Ovary (tissue), 9 donors: ENCODE measurements around the gene MICAL2. TPM values are rescaled to one million over a fixed set of nuclear protein-coding genes. Genes with fewer than 3 reads are reported as not detected.

Experiments used
- DNase-seq, 5 donors: peaks; one replicate each; pipeline ENCODE4 v3.0.0-alpha.2; 2019 to 2020
- H3K27ac ChIP-seq, 2 donors: fragments of 200-600 bp; one replicate each; pipeline versions ENCODE4 v1.5.1 to v1.8.0; 2019 to 2022
- H3K27me3 ChIP-seq: fragments of 200-600 bp; one replicate; pipeline ENCODE4 v1.8.0; 2022
- H3K36me3 ChIP-seq: fragments of 200-600 bp; sonication (generic); one replicate; pipeline ENCODE4 v1.5.1; 2019
- H3K4me1 ChIP-seq: one replicate; pipeline ENCODE4 v1.8.1; 2013; ENCODE audit warnings: mild to moderate bottlenecking, moderate library complexity; ENCODE audit not compliant: insufficient read depth
- H3K4me3 ChIP-seq: fragments of 200-600 bp; sonication (generic); one replicate; pipeline ENCODE4 v1.5.1; 2017
- H3K9me3 ChIP-seq, 2 donors: fragments of 200-600 bp in 1 of 2; sonication (generic) in 1 of 2; one replicate each; pipeline versions ENCODE4 v1.5.1 to v1.8.1; 2013 to 2019; ENCODE audit warnings: mild to moderate bottlenecking in 1 of 2, moderate library complexity in 1 of 2
- CTCF ChIP-seq, 3 donors: fragments of 450-650 bp in 2 of 3; fragments of 200-600 bp in 1 of 3; IDR thresholded peaks; one replicate each; pipeline versions ENCODE4 v1.5.1 to v1.8.0; 2016 to 2022; ENCODE audit warnings: antibody characterized with exemption in 3 of 3, mild to moderate bottlenecking in 1 of 3
- EP300 ChIP-seq: sonication (generic); formaldehyde crosslinking; IDR thresholded peaks from one replicate; pipeline ENCODE4 v1.6.1; 2017; ENCODE audit warnings: antibody characterized with exemption
- POLR2A ChIP-seq: fragments of 450-650 bp; IDR thresholded peaks from one replicate; pipeline ENCODE4 v1.6.1; 2017; ENCODE audit warnings: antibody characterized with exemption, mild to moderate bottlenecking, moderate library complexity
- WGBS, 3 donors: extraction: QIAGEN DNeasy Blood & Tissue Kit in 1 of 3; methylation state at CpG; one replicate each; pipeline versions ENCODE4 v1.1.5 to v1.1.7; 2013 to 2017; 5-methylcytosine and 5-hydroxymethylcytosine counted together
- intact Hi-C, 4 donors: fragments of 100-400 bp; cut with DNase I; formaldehyde crosslinking; loops; one replicate each; pipeline versions ENCODE4 v1.11.0 to v1.15.1; 2022 to 2023
- polyA plus RNA-seq, 2 donors: library from polyadenylated mRNA; stranded (reverse); fragments of 200-250 nt in 1 of 2; fragments of 350-450 nt in 1 of 2; fragmentation: Illumina TruSeq in 1 of 2; extraction: RNeasy Lipid Tissue Mini Kit (QIAGEN cat#74804) in 1 of 2; gene quantifications; one replicate each; pipeline ENCODE4 v1.2.3, GENCODE V29; 2013 to 2014
- total RNA-seq, 7 donors: library from RNA; depleted of rRNA in 2 of 7; stranded (reverse); fragments of >200 nt in 2 of 7; fragmentation: NEBNext Ultra II Directional in 3 of 7; extraction: Animal tissue kit (Norgen Biotek cat#: 25700) in 3 of 7; gene quantifications; one replicate each; pipeline versions ENCODE4 v1.1.0 to v1.2.4, GENCODE V29; 2016 to 2023
- donor health status: DM: no; HTN: no; CAD: no; lungs with moderate emphysema.
- donor health status: DM: no; HTN: no; CAD: no.
- donor health status: Bipolar disorder and iron deficiency.
- donor health status: DM: yes; HTN: yes; CAD: no.
- donor health status: DM: no; HTN: no; CAD: no.
- donor health status: DM: yes; HTN: yes; CAD: no.

The MICAL2 gene
- total and polyA plus RNA-seq, 9 donors, result 10.7 to 73.6 (median 32.5) TPM

DNA sequence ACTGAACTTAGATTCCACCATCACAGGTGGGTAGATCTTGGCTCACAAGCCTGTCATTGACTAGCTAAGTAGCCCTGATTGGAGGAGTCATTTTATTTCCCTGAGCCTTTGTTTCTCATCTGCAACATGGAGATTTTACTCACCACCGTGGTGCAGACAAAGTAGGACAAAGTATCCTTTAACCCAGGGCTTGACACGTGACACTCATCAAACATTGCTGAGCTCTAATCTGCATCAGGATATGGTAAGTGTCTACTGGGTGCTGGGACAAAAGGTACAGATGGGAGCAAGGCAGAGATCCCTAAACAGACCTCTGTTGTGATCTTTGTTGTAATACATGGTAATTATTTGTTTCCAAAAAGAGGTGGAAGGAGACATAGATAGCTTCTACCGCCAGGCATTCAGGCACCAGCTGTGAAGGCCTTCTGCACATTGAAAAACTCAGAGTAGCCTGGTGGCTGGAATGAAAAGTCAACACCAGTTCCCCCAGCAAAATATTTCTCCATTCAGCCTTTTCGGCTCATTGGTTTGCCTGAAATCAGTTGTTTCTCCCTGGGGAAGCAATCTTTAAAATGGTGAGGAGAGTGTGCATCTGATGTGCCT is 18.3 kb upstream of the MICAL2 start:
- H3K4me3 ChIP-seq, result no peak overlapping the region
- intact Hi-C loops, result no loop called here
- no peak overlapping the region for H3K27ac ChIP-seq
- H3K27me3 ChIP-seq, result no peaks in the 10 kb centered on the region
- TF ChIP-seq CTCF (IDR thresholded peaks at IDR 0.05) (peak in 1 of 3 donors; percentile 6), POLR2A (no peak), EP300 (no peak)
- WGBS, 3 donors, result 38 to 64% (median 52%) methylated on average over 4 of the region's 4 CpGs
- peaks cover 5% of the 10 kb centered on the region for H3K4me1 ChIP-seq
- no peak for DNase-seq
- no peaks in the 10 kb centered on the region for H3K36me3 ChIP-seq
- H3K9me3 ChIP-seq, result no peaks in the 10 kb centered on the region

DNA sequence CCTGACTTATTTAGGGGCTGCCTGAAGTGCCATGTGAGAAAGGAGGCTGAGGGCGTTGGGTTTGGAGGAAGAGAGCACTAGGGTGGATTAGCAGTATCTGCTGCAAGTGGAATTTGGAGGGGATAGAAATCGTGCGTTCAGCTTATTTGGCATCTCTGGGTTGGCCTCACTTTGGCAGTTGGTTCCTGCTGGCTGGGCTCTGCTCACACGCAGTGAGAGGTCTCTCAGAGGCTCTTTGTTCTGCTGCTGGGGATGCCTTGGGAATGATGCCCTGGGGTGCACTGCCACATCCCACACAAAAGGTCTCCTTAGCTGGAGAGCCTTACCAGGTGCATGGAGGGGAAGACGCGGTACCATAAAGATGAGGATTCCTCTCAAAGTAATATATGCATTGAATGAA is 17.7 kb upstream of the MICAL2 start:
- DNase-seq, result no peak
- Histone ChIP-seq H3K4me3 (no peak overlapping the region), H3K9me3 (no peaks in the 10 kb centered on the region), H3K27ac (no peak overlapping the region), H3K36me3 (no peaks in the 10 kb centered on the region), H3K27me3 (no peaks in the 10 kb centered on the region), H3K4me1 (peaks cover 5% of the 10 kb centered on the region)
- TF ChIP-seq POLR2A, result no peak
- no peak for TF ChIP-seq CTCF (IDR thresholded peaks at IDR 0.05)
- no peak for TF ChIP-seq EP300
- intact Hi-C loops, result no loop called here
- 77 to 81% (median 80%) methylated on average over 6 of the region's 6 CpGs for WGBS, 3 donors

- intact Hi-C loops, result no loop called here
- no peaks in the 10 kb centered on the region for H3K27me3 ChIP-seq
- peak in 2 of 5 donors; percentile 31 to 61 for DNase-seq
- TF ChIP-seq POLR2A, result no peak
- no peak for TF ChIP-seq CTCF (IDR thresholded peaks at IDR 0.05)
- no peak for TF ChIP-seq EP300
- H3K27ac ChIP-seq, result no peak overlapping the region
- WGBS, 3 donors, result 40 to 51% (median 41%) methylated on average over 11 of the region's 11 CpGs
- no peaks in the 10 kb centered on the region for H3K9me3 ChIP-seq
- peaks cover 5% of the 10 kb centered on the region for H3K4me1 ChIP-seq
- no peak overlapping the region for H3K4me3 ChIP-seq
- no peaks in the 10 kb centered on the region for H3K36me3 ChIP-seq
These were observed 15.3 kb upstream of the MICAL2 start for GRCh38 chr11:12094872-12095800.

- intact Hi-C loops, result no loop called here
- 86 to 97% (median 91%) methylated on average over 1 of the region's 1 CpG for WGBS, 3 donors
- DNase-seq, result no peak
These were observed 13.2 kb upstream of the MICAL2 start for GRCh38 chr11:12097219-12097618.

More at GRCh38 chr11:12097219-12097618, 13.2 kb upstream of the MICAL2 start:
- Histone ChIP-seq H3K27me3 (no peaks in the 10 kb centered on the region), H3K9me3 (no peaks in the 10 kb centered on the region), H3K36me3 (no peaks in the 10 kb centered on the region), H3K4me1 (peaks cover 5% of the 10 kb centered on the region), H3K27ac (no peak overlapping the region), H3K4me3 (no peak overlapping the region)
- TF ChIP-seq CTCF (IDR thresholded peaks at IDR 0.05) (no peak), EP300 (no peak), POLR2A (no peak)
